DMS53 (cell line): Measurements from ENCODE around the gene COA3.
A peak's percentile ranks its signal among the peaks of the same experiment; 100 is the strongest.

Source experiments
- DNase-seq: peaks from one replicate; lab custom pipeline; 2025; lab: John Stamatoyannopoulos, UW

Gene COA3, protein sequence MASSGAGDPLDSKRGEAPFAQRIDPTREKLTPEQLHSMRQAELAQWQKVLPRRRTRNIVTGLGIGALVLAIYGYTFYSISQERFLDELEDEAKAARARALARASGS

DNA sequence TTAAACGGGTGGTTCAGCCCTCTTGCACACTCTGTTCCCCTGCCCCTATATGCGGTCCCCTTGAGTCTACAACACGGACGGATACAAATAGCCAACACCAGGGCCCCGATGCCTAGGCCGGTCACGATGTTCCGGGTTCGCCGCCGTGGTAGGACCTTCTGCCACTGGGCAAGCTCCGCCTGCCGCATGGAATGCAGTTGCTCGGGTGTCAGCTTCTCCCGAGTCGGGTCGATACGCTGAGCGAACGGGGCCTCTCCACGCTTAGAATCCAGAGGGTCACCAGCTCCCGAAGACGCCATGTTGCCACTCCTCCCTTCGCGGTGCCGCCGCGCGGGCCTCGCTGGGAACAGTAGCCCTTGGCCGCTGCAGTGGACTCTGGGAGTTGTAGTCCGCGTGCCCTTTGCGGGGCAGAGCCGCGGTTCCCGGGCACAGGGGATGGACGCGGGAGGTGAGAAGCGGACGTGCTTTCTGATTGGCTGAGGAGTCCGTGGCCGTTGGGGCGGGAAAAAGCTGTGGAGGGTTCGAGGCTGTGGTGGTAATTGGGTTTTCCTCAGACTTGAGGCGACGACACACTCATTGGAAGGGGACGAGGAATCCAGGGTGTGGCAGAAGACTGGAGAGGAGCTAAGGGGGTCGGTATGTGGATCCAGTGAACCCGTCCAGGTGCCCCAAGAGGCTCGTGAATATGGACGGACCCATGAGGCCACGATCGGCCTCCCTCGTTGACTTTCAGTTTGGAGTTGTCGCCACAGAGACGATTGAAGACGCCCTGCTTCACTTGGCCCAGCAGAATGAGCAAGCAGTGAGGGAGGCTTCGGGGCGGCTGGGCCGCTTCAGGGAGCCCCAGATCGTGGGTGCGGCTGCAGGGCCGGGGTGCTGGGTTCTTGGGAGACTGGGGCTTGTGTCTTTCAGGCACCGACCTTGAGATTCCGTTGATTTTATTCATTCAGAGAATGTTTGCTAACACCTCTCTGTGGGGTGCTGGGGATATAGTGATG is at the start of gene COA3, which contains the start of gene CNTD1:
Gene COA3 (minus strand): TSS at position 322 of the 998 bp plus-strand sequence. CDS start 23 bp downstream, at position 299.
Gene CNTD1 (plus strand): TSS at position 479 of the 998 bp plus-strand sequence. CDS start 207 bp downstream, at position 686.
- peak; percentile 97 for DNase-seq

DNA sequence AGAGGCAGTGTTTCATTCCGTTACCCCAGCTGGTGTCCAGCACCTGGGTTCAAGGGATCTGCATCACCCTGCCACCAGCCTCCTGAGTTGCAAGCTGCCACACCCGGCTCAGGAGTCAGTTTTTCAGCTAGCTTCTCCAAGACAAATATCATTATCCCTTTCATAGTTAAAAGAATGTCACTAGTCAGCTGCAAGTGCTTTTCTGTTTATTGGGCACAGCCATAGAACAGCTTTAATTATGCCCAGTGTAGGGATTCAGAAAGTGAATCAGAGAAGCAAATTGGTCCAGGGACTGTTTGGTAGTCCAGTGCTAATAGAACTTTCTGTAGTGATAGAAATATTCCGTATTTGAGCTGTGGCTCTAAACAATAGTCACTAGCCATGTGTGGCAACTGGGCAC is 49.6 kb upstream of the COA3 start:
- no peak for DNase-seq

DNA sequence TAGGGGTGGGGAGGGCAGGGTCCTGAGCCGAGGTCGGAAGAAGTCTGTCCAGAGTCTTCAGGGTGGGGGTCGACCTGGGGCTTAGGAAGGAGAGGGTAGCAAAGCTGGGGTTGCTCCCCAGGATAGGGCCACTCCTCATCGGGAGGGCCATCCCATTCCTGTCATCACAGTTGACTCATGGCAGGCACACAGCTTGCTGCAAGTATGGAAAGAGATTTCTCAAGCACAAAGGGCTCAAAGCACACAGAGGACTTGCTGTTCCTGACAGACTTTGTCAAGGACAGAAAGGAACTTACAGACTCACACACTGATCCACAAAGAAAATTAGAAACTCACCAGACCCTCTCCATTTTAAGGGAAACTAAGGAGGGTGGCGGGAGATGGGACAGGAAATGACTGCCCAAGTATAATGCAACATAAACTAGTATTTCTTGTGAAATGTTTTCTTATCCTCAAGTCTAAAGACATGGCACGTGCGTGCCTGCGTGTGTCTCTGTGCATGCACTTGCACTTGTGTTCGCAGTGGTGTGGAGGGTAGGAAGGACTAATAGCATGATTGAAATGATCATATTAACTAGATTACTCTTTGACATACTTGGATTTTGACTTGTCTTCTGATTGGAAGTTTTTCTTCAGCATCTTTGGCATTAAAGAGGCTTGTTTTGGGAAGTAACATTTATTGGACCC is 48.2 kb upstream of the COA3 start:
- DNase-seq = peak; percentile 38

DNA sequence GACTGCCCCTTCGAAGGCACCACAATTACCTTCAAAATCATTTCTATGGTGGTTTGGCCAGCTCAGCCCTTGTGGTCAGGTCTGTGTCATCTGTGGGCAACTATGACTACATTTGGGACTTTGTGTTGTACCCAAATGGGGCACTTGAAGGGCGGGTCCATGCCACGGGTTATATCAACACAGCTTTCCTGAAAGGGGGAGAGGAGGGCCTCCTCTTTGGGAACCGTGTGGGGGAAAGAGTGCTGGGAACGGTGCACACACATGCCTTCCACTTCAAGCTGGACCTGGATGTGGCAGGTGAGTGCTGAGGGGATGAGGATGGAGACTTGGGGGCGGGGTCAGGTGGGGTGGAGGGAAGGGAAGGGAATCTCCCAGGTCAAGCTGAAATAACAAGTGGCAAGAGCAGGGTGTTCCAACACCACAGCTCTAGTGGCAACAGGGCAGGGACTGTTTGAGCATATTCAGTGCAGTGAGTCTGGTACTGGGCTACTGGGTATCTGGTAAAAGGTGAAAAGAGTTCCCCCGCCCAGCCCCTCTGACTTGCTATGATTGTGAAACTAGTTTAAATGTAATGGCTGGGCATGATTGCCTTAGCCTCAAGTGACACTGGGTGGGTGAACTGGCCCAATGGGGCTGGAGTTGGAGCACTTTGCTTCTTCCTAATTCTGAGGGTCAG is 47.6 kb upstream of the COA3 start:
- no peak for DNase-seq

DNA sequence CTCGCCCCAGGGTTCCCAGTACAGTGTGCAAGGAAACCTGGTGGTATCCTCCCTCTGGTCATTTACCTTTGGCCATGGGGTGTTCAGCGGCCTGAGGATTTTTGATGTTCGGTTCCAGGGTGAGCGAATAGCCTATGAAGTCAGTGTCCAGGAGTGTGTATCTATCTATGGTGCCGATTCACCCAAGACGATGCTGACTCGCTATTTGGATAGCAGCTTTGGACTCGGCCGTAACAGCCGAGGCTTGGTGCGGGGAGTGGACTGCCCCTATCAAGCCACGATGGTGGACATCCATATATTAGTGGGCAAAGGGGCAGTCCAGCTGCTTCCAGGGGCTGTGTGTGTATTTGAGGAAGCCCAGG is 47.0 kb upstream of the COA3 start:
- no peak for DNase-seq

DNA sequence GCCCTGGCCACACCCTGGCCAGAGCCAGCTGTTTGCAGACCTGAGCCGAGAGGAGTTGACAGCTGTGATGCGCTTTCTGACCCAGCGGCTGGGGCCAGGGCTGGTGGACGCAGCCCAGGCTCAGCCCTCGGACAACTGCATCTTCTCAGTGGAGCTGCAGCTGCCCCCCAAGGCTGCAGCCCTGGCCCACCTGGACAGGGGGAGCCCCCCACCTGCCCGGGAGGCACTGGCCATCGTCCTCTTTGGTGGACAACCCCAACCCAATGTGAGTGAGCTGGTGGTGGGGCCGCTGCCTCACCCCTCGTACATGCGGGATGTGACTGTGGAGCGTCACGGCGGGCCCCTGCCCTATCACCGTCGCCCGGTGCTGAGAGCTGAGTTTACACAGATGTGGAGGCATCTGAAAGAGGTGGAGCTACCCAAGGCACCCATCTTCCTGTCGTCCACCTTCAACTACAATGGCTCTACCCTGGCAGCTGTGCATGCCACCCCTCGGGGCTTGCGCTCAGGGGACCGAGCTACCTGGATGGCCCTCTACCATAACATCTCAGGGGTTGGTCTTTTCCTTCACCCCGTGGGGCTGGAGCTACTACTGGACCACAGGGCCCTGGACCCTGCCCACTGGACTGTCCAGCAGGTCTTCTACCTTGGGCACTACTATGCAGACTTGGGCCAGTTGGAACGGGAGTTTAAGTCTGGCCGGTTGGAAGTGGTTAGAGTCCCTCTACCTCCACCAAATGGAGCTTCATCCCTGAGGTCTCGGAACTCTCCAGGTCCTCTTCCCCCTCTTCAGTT is 46.5 kb upstream of the COA3 start:
- DNase-seq = no peak

DNA sequence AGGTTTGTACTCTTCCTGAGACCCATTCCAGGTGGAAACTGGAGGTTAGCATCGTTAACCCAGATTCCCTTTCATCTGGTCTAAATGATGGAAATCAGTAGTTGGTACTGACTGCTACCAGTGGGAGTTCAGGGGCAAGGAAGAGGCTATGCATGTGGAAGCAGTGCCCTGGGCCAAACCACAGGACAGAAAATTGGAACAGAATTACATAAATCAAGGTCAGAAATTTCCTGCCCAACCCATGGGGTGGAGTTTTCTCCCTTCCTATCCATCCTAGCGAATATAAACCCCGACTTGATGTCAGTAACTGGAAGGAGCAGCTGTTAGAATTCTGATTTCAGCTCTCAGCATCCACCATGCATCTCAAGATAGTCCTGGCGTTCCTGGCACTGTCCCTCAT is 45.8 kb upstream of the COA3 start, which contains the start of gene AOC2:
Gene AOC2 (plus strand): TSS at position 310 of the 400 bp plus-strand sequence. CDS start 47 bp downstream, at position 357.
- DNase-seq = no peak

DNA sequence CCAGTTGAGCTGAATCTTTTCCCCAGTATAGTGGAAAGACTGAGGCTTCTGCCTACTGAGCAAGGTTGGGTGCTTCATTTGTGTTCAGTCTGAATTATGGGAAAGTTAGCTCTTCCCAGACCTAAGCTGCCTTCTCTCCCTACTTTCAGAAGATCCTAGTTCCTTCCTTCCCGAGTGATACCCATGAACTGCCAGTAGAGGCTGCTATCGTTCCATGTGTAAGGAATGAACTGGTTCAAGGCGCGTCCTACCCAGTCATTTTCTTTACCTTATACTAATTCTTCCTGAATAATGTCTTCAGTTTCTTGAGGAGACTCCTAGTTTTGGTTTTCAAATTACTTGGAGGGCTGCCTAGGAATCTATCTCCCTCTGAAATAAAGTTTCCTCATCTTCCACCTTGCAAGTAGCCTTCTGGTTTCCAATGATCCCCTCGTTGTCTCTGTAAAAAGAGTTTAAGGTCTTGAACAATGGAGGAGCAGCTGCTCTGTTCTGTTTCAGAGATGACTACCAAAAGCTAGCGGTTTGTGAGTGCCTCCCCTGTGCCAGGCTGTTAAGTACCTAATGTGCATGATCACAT is 44.9 kb upstream of the COA3 start:
- DNase-seq = peak; percentile 85

DNA sequence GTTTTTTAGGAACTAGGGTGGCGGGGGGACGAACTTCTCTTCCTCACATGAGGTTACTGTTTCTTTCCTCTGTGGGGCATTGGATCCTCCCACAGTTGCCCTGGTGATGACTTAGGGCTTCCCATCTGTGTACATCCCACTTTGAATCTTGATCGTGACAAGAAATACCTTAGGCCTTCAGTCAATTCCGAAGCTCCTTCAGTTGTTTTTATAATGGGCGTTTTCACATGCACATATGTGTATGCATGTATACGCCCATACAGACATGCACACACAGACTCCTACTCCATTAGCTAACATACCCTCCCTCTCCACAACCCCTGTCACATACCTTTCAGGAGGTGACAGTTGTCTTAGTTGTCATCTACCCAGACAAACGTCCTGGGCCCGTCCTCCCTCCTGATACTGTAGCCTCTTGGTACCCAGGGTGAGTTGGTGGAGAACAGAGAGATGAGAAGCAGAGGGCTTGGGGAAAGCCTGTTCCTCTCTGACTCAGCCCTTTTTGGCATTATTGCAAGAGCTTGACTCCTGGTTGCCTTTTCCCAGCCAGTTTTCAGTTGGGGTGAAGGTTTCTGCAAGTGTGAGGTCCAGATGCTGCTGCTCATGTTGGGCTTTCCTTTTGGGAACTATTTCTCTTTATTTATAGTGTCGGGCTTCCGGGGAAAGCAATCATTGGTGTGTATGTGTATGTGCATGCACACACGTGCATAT is 43.6 kb upstream of the COA3 start:
- DNase-seq = no peak

DNA sequence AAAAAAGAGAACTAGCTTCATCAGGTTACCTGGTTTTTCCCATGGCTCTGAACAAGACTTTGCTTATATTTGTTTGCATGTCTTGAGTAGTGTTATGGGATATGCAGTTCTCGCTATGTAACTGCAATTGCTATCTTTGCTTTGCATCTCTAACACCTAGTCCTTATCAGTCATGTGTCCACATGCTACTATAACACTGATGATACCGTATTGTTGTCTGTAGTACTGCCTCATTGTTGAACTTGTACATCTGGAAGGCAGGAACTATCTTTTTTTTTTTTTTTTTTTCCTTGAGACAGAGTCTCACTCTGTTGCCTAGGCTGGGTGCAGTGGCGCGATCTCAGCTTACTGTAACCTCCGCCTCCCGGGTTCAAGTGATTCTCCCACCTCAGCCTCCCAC is 37.2 kb upstream of the COA3 start:
- no peak for DNase-seq

DNA sequence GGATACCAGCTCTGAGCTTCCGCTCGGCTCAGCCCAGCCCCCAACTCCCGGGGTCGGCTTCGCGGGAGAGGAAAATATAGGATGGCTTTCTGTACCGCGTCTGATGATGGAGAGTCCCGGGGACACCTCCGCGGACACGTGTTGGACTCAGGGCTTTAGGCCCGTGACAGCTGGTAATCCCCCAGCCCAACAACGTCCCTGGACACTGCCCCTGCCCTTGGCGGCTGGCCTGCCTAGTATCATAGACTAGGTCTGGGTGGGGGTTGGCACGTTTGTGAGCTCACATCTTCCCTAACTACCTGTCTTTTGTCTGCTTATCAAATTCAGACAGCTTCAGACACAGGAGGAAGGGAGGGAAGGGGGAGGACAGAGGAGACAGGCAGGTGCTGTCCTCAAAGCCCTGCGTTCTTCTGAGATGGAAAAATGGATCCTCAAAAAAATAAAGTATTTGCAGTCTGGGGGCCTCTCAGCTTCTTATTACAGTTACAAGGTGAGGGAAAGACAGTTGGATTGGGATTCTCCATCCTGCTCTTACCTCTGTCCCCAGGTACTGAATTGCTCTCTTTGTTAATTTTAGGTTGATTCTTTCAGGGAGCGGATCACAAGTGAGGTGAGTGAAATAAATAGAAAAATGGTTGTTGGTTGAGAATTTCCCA is 35.4 kb upstream of the COA3 start:
- DNase-seq = peak; percentile 71

DNA sequence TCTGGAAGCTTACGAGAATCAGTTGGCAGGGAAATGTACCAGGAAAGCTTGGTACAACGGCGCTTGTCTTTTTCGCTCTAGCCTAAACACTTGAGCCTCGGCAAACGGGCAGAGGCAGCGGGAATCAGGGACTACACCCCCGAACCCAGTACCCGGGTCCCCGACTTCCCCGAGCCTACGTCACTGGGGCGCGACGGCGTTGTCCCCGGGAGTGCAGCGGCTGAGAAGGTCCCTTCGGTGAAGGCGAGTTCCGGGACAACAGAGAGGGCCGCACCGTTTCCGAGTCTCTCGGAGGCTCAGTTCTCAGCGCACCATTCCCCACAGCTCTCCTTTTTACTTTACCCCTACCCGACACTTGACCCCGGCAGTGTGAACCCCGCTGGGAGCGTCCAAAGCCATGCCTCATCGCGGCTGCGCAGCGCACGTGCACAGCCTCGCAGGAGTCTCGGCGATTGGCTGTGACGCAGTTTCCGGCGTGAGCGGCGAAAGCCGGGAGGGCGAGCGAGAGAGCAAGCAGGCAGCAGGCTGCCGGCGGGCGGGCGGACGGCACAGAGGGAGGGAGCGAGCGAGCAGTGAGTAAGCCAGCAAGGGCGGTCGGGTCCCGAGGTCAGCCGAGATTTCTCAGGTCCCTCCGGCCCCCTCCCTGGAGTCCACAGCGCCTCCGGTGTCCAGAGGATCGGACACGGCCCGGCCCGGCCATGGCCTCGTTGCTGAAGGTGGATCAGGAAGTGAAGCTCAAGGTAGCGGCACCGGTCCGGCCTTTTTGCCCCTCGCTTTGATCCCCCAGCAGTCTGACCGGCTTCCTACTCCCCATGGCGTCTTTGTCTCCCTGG is 34.6 kb upstream of the COA3 start, which contains the start of gene PSME3:
Gene PSME3 (plus strand): TSS at position 464 of the 833 bp plus-strand sequence. CDS start 235 bp downstream, at position 699.
- DNase-seq = peak; percentile 97

DNA sequence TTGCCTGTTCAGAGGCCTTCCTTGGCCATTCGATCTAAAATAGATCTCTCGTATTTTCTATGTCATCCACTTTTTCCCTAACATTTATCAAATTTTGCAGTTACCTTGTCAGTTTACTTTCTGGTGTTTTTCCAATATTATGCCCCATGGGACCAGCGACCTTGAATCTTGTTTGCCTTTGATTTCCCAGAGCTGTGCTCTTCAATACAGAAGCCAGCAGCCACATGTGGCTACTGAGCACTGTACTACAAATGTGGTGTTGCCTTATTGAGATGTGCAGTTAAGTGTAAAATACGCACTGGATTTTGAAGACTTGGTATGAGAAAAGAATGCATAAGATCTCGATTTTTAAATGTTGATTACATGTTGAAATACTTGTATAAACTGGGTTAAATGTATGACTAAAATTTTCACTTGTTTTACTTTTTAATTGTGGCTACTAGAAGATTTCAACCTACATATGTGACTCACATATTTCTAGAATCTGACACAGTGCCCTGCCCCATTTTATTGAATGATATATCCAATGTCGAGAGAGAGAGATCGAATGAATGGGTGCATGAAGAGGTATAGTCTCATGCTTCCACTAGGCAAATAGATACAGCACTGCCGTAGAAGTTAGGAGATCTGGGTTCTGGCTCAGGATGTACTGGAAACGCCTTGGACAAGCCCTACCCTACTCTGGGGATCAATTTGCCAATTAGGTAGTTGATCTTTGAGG is 33.9 kb upstream of the COA3 start:
- no peak for DNase-seq

DNA sequence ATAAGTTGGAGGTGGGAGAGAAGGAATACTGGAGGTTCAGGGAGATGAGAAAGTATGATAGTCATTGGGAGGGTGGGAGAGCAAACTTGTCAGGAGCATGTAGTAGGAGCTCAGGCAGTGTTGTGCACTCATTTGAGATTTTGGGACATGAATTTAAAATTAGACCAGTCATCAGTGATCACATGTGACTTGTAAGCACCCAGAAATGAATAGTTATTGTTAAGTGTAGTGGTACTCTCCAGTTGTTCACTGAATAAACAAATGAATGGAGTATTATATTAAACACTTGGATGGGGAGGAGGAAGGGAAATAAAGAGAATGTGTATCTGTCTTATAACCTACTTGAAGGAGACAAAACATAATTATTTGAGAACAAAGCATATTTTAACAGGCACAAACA is 32.5 kb upstream of the COA3 start:
- DNase-seq = no peak

DNA sequence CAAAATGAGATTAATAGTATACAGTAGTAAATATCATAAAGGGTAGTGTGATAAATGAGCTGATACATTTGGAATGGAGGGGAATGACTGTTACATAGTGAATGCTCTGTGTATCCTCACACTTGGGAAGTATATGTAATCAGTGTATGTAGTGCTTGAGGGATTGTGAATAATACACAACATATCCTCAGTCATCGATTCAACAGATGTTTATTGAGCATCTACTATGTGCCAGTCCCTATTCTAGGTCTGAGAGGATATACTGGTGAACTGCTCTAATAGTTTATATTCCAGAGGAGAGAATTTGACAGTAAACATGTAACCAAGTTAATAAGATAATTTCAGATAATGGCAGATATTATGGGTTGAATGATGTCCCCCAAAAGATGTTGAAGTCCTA is 29.0 kb upstream of the COA3 start:
- no peak for DNase-seq

DNA sequence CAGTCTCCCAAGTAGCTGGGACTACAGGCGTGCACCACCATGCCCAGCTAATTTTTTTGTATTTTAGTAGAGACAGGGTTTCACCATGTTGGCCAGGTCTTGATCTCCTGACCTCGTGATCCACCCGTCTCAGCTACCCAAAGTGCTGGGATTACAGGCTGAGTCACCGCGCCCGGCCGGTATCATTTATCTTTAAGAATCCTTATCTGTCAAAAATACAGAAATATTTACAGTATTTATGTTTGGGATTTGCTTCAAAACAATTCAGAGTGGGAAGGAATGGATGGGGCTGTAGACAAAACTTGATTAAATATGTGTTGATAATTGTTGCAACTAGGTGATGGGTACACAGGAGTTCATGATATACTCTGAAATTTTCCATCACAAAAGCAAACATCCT is 22.7 kb upstream of the COA3 start:
- no peak for DNase-seq

DNA sequence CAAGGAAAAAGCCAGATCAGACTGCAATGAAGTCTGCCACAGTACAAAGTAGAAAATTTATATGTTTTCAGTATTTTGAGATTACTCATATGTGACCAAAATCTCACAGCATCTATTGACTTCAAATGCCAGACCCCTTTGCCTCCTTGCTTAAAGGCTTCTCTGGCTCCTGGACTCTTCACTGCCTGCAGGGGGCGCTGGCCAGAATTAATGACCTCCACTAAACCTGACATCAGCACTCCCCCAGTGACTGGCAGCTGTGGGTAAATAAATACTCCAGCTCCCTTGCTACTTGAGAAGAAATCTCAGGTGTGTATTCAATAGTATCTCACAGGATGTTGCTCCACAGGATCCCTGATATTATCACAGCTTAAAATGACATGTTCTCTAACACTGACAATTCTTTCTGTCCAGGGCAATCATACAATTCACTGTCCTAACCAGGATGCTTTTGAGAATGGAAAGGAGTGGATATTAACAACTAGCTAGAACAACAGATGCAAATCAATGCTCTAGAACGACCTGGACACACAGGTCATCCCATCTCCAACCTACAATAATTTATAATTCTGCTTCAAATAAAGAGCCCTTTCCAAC is 21.5 kb upstream of the COA3 start:
- DNase-seq = peak; percentile 96

DNA sequence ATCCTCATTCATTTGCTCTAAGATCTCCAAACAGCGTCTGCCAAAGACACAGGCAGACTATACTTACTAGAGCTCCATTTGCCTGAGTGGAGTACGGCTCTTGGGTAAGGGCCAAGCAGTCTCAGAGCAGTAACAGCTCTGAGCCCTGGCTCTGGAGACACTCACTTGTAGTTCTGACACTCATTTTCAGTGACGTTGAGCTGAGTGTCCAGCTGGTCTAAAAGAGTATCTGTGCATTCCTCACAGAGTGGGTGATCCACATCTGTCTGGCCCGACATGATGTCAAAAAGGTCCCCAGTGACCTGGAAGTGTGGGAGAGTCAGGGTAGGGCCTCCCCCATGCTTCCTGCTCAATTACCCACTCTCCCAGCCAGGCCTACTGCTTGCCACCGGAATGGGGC is 19.9 kb upstream of the COA3 start:
- no peak for DNase-seq
